ENCODE data around the gene CIT.
"Not testable (repeated sequence)": the region's sequence is repeated elsewhere in the genome, so short reads cannot be mapped to it uniquely, and the experiment has no call there.

Gene CIT

GRCh38 chr12:119679081-119679480 is 198.0 kb downstream of the CIT start:
- DNase-seq (ENCODE audit: low spot score): no peak

- DNase-seq (ENCODE audit: low spot score): no peak
Measured at GRCh38 chr12:119678459-119678858, 198.7 kb downstream of the CIT start.

GRCh38 chr12:119676573-119676972 is 200.5 kb downstream of the CIT start:
- no peak for DNase-seq (ENCODE audit: low spot score)

- DNase-seq (ENCODE audit: low spot score): peak; percentile 31
Measured at GRCh38 chr12:119676022-119676421, 201.1 kb downstream of the CIT start.

- no peak for DNase-seq (ENCODE audit: low spot score)
Measured at GRCh38 chr12:119674560-119674959, 202.6 kb downstream of the CIT start.

GRCh38 chr12:119673634-119674033 is 203.5 kb downstream of the CIT start:
- DNase-seq (ENCODE audit: low spot score): peak; percentile 26

GRCh38 chr12:119672194-119672593 is 204.9 kb downstream of the CIT start:
- DNase-seq (ENCODE audit: low spot score): no peak

- no peak for DNase-seq (ENCODE audit: low spot score)
Measured at GRCh38 chr12:119671070-119671469, 206.1 kb downstream of the CIT start.

GRCh38 chr12:119669744-119670472 is 207.2 kb downstream of the CIT start:
- no peak for DNase-seq (ENCODE audit: low spot score)

- peak; percentile 19 for DNase-seq (ENCODE audit: low spot score)
Measured at GRCh38 chr12:119668324-119668841, 208.7 kb downstream of the CIT start.

- DNase-seq (ENCODE audit: low spot score): peak; percentile 94
Measured at GRCh38 chr12:119667577-119668323, 209.4 kb downstream of the CIT start, which contains the start of gene PRKAB1. TSS of gene PRKAB1 (plus strand) at chr12:119668133. CDS start at chr12:119668245, 112 bp downstream.

- DNase-seq (ENCODE audit: low spot score): peak; percentile 14
Measured at GRCh38 chr12:119666900-119667576, 210.1 kb downstream of the CIT start.

- no peak for DNase-seq (ENCODE audit: low spot score)
Measured at GRCh38 chr12:119666226-119666795, 210.8 kb downstream of the CIT start.

- DNase-seq (ENCODE audit: low spot score): no peak
Measured at GRCh38 chr12:119665164-119665929, 211.8 kb downstream of the CIT start.

- no peak for DNase-seq (ENCODE audit: low spot score)
Measured at GRCh38 chr12:119664642-119665041, 212.5 kb downstream of the CIT start.

GRCh38 chr12:119661882-119662281 is 215.2 kb downstream of the CIT start:
- DNase-seq (ENCODE audit: low spot score): no peak

GRCh38 chr12:119660076-119660475 is 217.0 kb downstream of the CIT start:
- DNase-seq (ENCODE audit: low spot score): no peak

- DNase-seq (ENCODE audit: low spot score): peak; percentile 24
Measured at GRCh38 chr12:119659289-119659897, 217.7 kb downstream of the CIT start.

GRCh38 chr12:119658166-119658565 is 219.0 kb downstream of the CIT start:
- not testable (repeated sequence) for DNase-seq (ENCODE audit: low spot score)

GRCh38 chr12:119657001-119657400 is 220.1 kb downstream of the CIT start:
- not testable (repeated sequence) for DNase-seq (ENCODE audit: low spot score)

GRCh38 chr12:119652665-119653064 is 224.5 kb downstream of the CIT start:
- no peak for DNase-seq (ENCODE audit: low spot score)

All from pons (tissue), 1 donor.